K562 (cell line): ENCODE data around the gene RAB21. TPM values are rescaled to one million over a fixed set of nuclear protein-coding genes. Genes with fewer than 3 reads are reported as not detected.

Experiments
- ATAC-seq: fragments of 200-7000 bp; cut with Tn5 transposase; 3 replicates; pipeline ENCODE4 v1.9.1; 2020; ENCODE audit warnings: moderate library complexity
- BruUV-seq: library from RNA; stranded (reverse); fragments of 400-500 nt; replicated peaks from 2 replicates; lab custom pipeline; 2021; lab: Mats Ljungman, UMichigan
- CTCF ChIA-PET: fragments of 300-600 bp; formaldehyde crosslinking; extraction: SDS; loops from one replicate; lab custom pipeline; 2021; ENCODE audit warnings: low intra/inter-chr PET ratio; lab: Yijun Ruan, JAX
- POLR2A ChIA-PET: fragments of 300-600, 350-650 bp; sonication (Branson Sonifier 250); formaldehyde crosslinking; extraction: SDS; loops from one replicate; lab custom pipeline; 2021; ENCODE audit warnings: antibody characterized with exemption, inconsistent platforms; lab: Yijun Ruan, JAX
- DNase-seq, 4 experiments: peaks; one replicate each; pipeline versions ENCODE4 v3.0.0 to v3.0.0-alpha.2; 2011 to 2018; ENCODE audit warnings: low spot score in 3 of 4, mixed read lengths in 3 of 4; ENCODE audit errors: extremely low read depth in 1 of 4
- FAIRE-seq: peaks from 2 replicates; lab custom pipeline; 2011; peaks lifted over from hg19 to GRCh38; lab: Jason Lieb, UNC
- H2AFZ ChIP-seq: 2 replicates; pipeline ENCODE4 v1.6.0; 2011; ENCODE audit warnings: low read depth, low read length, control low read depth, inconsistent platforms
- H3K27ac ChIP-seq: fragments of 200-600 bp; 3 replicates; pipeline ENCODE4 v1.8.0; 2011; ENCODE audit warnings: low read depth, mild to moderate bottlenecking, control low read depth, inconsistent platforms, low read length, moderate library complexity, mixed read lengths; ENCODE audit errors: extremely low read depth
- H3K27me3 ChIP-seq, 2 experiments: fragments of 300-600 bp in 1 of 2; 2 replicates in 1 of 2; 3 replicates in 1 of 2; pipeline versions ENCODE4 v1.6.0 to v1.8.0; 2011; ENCODE audit warnings: inconsistent platforms in 2 of 2, low read length in 2 of 2, mild to moderate bottlenecking in 1 of 2, mixed read lengths in 1 of 2, moderate library complexity in 1 of 2; ENCODE audit not compliant: control insufficient read depth in 2 of 2, insufficient read depth in 2 of 2
- H3K36me3 ChIP-seq: fragments of 300-600 bp; 3 replicates; pipeline ENCODE4 v1.8.0; 2011; ENCODE audit warnings: mild to moderate bottlenecking, low read length, inconsistent platforms; ENCODE audit not compliant: control insufficient read depth, insufficient read depth
- H3K4me1 ChIP-seq, 2 experiments: fragments of 200-600 bp in 1 of 2; replicated peaks in 1 of 2; 2 replicates in 1 of 2; 3 replicates in 1 of 2; pipeline versions ENCODE4 v1.5.1 to v1.8.0; 2011; ENCODE audit warnings: inconsistent platforms in 2 of 2, low read length in 2 of 2, mild to moderate bottlenecking in 1 of 2, mixed read lengths in 1 of 2, moderate library complexity in 1 of 2; ENCODE audit not compliant: control insufficient read depth in 2 of 2, insufficient read depth in 2 of 2
- H3K4me2 ChIP-seq: 2 replicates; pipeline ENCODE4 v1.6.1; 2011; ENCODE audit warnings: low read length, control low read depth, inconsistent platforms, mixed read lengths; ENCODE audit not compliant: insufficient read depth
- H3K4me3 ChIP-seq: fragments of 200-600 bp; sonication (generic), shearing (Covaris generic); 2 replicates; pipeline ENCODE4 v1.5.1; 2016; ENCODE audit warnings: control low read depth, inconsistent platforms
- H3K79me2 ChIP-seq: fragments of 200-600 bp; 3 replicates; pipeline ENCODE4 v1.8.0; 2011; ENCODE audit warnings: low read length, inconsistent platforms; ENCODE audit not compliant: control insufficient read depth, insufficient read depth
- H3K9ac ChIP-seq, 2 experiments: 2 replicates each; pipeline versions ENCODE4 v1.6.0 to v1.6.1; 2011; ENCODE audit warnings: low read depth in 2 of 2, low read length in 2 of 2, control low read depth in 1 of 2, inconsistent platforms in 1 of 2, mild to moderate bottlenecking in 1 of 2, mixed read lengths in 1 of 2; ENCODE audit not compliant: insufficient read depth in 1 of 2
- H3K9me1 ChIP-seq: one replicate; pipeline ENCODE4 v1.6.0; 2011; ENCODE audit warnings: inconsistent platforms, mild to moderate bottlenecking, low read length, moderate library complexity; ENCODE audit not compliant: control insufficient read depth, insufficient read depth
- H3K9me3 ChIP-seq: replicated peaks from 2 replicates; pipeline ENCODE4 v1.5.1; 2011; ENCODE audit warnings: low read depth, low read length, inconsistent platforms; ENCODE audit not compliant: control insufficient read depth, insufficient read depth
- H4K20me1 ChIP-seq: replicated peaks from 2 replicates; pipeline ENCODE4 v1.6.1; 2011; ENCODE audit warnings: low read length, inconsistent platforms, mixed read lengths; ENCODE audit not compliant: control insufficient read depth, insufficient read depth
- MECOM ChIP-seq: fragments of 250-450 bp; sonication (Bioruptor Pico); IDR thresholded peaks from 2 replicates; pipeline ENCODE4 v1.8.0; 2022; ENCODE audit warnings: inconsistent platforms
- NR4A1 ChIP-seq, 2 experiments: fragments of 250-450 bp in 1 of 2; fragments of 450-650 bp in 1 of 2; sonication (Bioruptor Pico) in 1 of 2; IDR thresholded peaks; 2 replicates each; pipeline versions ENCODE4 v1.4.0 to v1.6.1; 2016 to 2020; ENCODE audit warnings: mild to moderate bottlenecking in 2 of 2, missing compliant biosample characterization in 1 of 2, missing genetic modification characterization in 1 of 2, moderate library complexity in 1 of 2
- RBFOX2 ChIP-seq: fragments of 200-400 bp; formaldehyde crosslinking; IDR thresholded peaks from 2 replicates; pipeline ENCODE4 v1.6.1; 2017; ENCODE audit warnings: low read depth, mild to moderate bottlenecking, low read length, moderate library complexity
- ZBTB1 ChIP-seq: sonication (generic); formaldehyde crosslinking; IDR thresholded peaks from 2 replicates; pipeline ENCODE4 v1.8.1; 2023; ENCODE audit warnings: missing genetic modification reagents, low read depth, mild to moderate bottlenecking, borderline replicate concordance
- ZKSCAN1 ChIP-seq: fragments of 150-350 bp; IDR thresholded peaks from 2 replicates; pipeline ENCODE4 v1.6.1; 2016; ENCODE audit warnings: low read depth, low read length
- ZNF589 ChIP-seq: fragments of 200-800 bp; sonication (Bioruptor generic); IDR thresholded peaks from 2 replicates; pipeline ENCODE4 v1.6.1; 2016; ENCODE audit warnings: low read depth, missing genetic modification characterization, missing compliant biosample characterization
- ZNF717 ChIP-seq: fragments of 250-450 bp; sonication (Bioruptor Pico); IDR thresholded peaks from 2 replicates; pipeline ENCODE4 v1.5.0; 2021
- WGBS: fragments of 100-300 bp; shearing (Covaris generic); methylation state at CpG from one replicate; pipeline ENCODE4 v1.1.6; 2016; ENCODE audit warnings: low coverage, mixed read lengths; ENCODE audit not compliant: insufficient coverage; ENCODE audit errors: missing lambda C conversion rate; 5-methylcytosine and 5-hydroxymethylcytosine counted together
- in situ Hi-C: fragments of 300-500 bp; cut with MboI; formaldehyde crosslinking; loops from 4 replicates; pipeline ENCODE4 v1.15.0; 2018; ENCODE audit warnings: inconsistent platforms, mixed read lengths
- intact Hi-C: fragments of 100-400 bp; cut with micrococcal nuclease; formaldehyde crosslinking; loops from 2 replicates; pipeline ENCODE4 v1.14.2; 2022
- polyA plus RNA-seq, 8 experiments: library from polyadenylated mRNA; depleted of rRNA in 4 of 8; stranded (reverse) in 5 of 8; unstranded in 3 of 8; fragments of >200 nt; fragmentation: Nextera tagmentation in 2 of 8; fragmentation: Illumina TruSeq in 1 of 8; extraction: Ambion mirVana in 2 of 8; extraction: Trizol in 1 of 8; gene quantifications; 2 replicates each; pipeline versions ENCODE4 v1.2.1 to v1.2.3, GENCODE V29; 2011 to 2014; ENCODE audit warnings: inconsistent platforms in 1 of 8, missing spikeins in 1 of 8
- total RNA-seq, 7 experiments: library from RNA; depleted of rRNA in 6 of 7; stranded (reverse); fragments of >200 nt in 6 of 7; fragmentation: Illumina TruSeq in 2 of 7; extraction: Trizol in 2 of 7; gene quantifications; 2 replicates each; pipeline versions ENCODE4 v1.2.1 to v1.2.3, GENCODE V29; 2011 to 2021; ENCODE audit warnings: low replicate concordance in 1 of 7
- TF ChIP-seq, protein P1 (sequence below): fragments of 250-450 bp; sonication (Bioruptor Pico); IDR thresholded peaks from 2 replicates; pipeline ENCODE4 v1.4.0; 2020; ENCODE audit warnings: mild to moderate bottlenecking, moderate library complexity
- TF ChIP-seq, protein P2 (sequence below): fragments of 250-450 bp; sonication (Bioruptor Pico); IDR thresholded peaks from 2 replicates; pipeline ENCODE4 v1.9.0; 2021; ENCODE audit warnings: mild to moderate bottlenecking, inconsistent platforms

The RAB21 gene
- total and polyA plus RNA-seq, 9 of the 15 experiments (the other 6 are each of a cell fraction or from before 2014, with no cell fraction given): 5.3 to 45.6 (median 19.6) TPM

- no peak for DNase-seq
- H3K9ac ChIP-seq: no peak overlapping the region
- H3K36me3 ChIP-seq: no peaks in the 10 kb centered on the region
- 100% methylated on average over 1 of the region's 1 CpG for WGBS
- in situ Hi-C loops: no loop called here
- no peaks in the 10 kb centered on the region for H3K79me2 ChIP-seq
- H3K4me2 ChIP-seq: no peak overlapping the region
- H3K4me1 ChIP-seq: no peaks in the 10 kb centered on the region; a peak in 2 of 5 replicates
- POLR2A ChIA-PET: interaction anchor here (1.1 to 1.9 kb wide), 2 partner anchors 10 to 13 kb away, joined by 3 to 4 read pairs; no protein-coding TSS in a partner anchor
- no peak for ATAC-seq
- no peak overlapping the region for H3K27ac ChIP-seq
- H4K20me1 ChIP-seq: no peaks in the 10 kb centered on the region
- intact Hi-C loops: no loop called here
- H3K27me3 ChIP-seq: no peaks in the 10 kb centered on the region
- no peaks in the 10 kb centered on the region for H3K9me1 ChIP-seq
- no peaks in the 10 kb centered on the region for H3K9me3 ChIP-seq
- no peak overlapping the region for H2AFZ ChIP-seq
- FAIRE-seq: no peak
- TF ChIP-seq ZNF589 (no peak), ZBTB1 (CRISPR knock-in tag) (no peak), MECOM (CRISPR knock-in tag) (no peak), RBFOX2 (no peak), ZNF717 (CRISPR knock-in tag) (no peak), ZKSCAN1 (no peak), NR4A1 (CRISPR knock-in tag; IDR thresholded peaks at IDR 0.05) (no peak), NR4A1 (tag; IDR thresholded peaks at IDR 0.05) (no peak)
- TF ChIP-seq, protein P1, sequence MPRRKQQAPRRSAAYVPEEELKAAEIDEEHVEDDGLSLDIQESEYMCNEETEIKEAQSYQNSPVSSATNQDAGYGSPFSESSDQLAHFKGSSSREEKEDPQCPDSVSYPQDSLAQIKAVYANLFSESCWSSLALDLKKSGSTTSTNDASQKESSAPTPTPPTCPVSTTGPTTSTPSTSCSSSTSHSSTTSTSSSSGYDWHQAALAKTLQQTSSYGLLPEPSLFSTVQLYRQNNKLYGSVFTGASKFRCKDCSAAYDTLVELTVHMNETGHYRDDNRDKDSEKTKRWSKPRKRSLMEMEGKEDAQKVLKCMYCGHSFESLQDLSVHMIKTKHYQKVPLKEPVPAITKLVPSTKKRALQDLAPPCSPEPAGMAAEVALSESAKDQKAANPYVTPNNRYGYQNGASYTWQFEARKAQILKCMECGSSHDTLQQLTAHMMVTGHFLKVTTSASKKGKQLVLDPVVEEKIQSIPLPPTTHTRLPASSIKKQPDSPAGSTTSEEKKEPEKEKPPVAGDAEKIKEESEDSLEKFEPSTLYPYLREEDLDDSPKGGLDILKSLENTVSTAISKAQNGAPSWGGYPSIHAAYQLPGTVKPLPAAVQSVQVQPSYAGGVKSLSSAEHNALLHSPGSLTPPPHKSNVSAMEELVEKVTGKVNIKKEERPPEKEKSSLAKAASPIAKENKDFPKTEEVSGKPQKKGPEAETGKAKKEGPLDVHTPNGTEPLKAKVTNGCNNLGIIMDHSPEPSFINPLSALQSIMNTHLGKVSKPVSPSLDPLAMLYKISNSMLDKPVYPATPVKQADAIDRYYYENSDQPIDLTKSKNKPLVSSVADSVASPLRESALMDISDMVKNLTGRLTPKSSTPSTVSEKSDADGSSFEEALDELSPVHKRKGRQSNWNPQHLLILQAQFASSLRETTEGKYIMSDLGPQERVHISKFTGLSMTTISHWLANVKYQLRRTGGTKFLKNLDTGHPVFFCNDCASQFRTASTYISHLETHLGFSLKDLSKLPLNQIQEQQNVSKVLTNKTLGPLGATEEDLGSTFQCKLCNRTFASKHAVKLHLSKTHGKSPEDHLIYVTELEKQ (CRISPR knock-in tag): no peak
- TF ChIP-seq, protein P2, sequence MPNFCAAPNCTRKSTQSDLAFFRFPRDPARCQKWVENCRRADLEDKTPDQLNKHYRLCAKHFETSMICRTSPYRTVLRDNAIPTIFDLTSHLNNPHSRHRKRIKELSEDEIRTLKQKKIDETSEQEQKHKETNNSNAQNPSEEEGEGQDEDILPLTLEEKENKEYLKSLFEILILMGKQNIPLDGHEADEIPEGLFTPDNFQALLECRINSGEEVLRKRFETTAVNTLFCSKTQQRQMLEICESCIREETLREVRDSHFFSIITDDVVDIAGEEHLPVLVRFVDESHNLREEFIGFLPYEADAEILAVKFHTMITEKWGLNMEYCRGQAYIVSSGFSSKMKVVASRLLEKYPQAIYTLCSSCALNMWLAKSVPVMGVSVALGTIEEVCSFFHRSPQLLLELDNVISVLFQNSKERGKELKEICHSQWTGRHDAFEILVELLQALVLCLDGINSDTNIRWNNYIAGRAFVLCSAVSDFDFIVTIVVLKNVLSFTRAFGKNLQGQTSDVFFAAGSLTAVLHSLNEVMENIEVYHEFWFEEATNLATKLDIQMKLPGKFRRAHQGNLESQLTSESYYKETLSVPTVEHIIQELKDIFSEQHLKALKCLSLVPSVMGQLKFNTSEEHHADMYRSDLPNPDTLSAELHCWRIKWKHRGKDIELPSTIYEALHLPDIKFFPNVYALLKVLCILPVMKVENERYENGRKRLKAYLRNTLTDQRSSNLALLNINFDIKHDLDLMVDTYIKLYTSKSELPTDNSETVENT (CRISPR knock-in tag): no peak
- TF ChIP-seq, all 486 proteins: peak for 0
- no peak overlapping the region for H3K4me3 ChIP-seq
- CTCF ChIA-PET: no interaction called here
- no TSS peak for BruUV-seq
Measured at GRCh38 chr12:71708658-71709057, 46.0 kb upstream of the RAB21 start.
